ENCODE results near the gene CALCOCO1.

The CALCOCO1 gene

GRCh38 chr12:53752192-53752601 lies 24.9 kb upstream of the CALCOCO1 start:
- no peak for DNase-seq

- no peak for DNase-seq
These were observed 24.3 kb upstream of the CALCOCO1 start, which contains the start of gene CISTR for GRCh38 chr12:53751336-53752191. CISTR (minus strand) TSS chr12:53751979.

DNA sequence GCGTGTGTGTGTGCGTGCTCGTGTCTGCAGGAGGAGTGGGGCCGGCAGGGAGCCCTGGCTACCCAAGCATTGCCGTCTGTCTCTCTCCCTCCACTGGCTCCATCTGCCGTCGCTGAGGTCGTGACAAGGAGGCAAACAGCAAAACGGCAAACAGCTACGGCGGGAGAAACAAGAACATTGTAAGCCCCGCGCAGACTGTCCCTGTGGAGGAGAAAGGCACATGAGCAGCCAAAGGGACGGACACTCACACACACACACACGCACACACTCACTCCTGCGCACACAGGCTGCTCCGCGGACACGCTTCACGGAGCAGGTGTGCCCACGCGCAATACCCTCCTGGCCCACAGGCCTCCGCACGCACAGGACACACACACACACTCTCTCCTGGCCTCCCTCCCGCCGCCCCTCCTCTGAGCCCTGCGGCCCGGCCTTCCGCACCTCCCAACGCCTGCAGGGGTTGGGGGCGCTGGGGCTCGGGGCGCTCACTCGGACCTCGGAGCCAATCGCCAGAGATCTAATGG lies 23.6 kb upstream of the CALCOCO1 start:
- no peak for DNase-seq

GRCh38 chr12:53749986-53750811 lies 22.9 kb upstream of the CALCOCO1 start:
- no peak for DNase-seq

DNA sequence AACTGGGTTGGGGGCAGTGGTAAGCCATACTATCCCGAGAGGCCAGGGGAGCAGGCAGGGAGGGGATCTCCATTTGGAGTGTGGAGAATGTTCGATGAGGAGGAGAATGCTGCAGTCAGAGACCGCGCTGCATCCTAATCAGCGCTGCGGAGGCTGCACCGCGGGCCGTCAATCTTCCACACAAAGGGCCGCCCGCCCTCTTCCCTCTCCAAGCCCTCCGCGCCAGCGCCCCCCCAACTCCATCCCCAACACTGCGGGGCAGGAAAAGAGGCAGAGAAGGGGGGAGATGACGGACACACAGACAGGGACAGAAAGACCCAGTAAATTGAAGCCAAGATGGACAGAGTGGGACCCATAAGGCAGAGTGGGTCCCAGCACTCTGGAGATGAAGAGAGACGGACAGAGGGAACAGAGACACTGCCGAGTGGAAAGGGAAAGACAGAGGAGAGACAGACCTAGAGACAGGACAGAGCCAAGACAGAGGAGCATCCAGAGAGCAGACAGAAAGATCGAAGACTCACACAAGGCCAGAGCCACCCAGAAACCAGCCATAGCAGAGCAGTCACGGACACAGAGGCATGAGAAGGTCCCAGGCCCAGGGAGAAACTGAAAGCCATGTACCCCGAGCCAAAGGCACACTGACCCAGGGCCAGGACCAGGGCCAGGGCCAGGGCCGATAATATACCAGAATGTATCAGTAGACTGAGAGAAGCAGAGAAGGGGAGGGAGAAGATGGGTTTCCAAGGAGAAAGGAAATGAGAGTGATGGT lies 21.0 kb upstream of the CALCOCO1 start:
- no peak for DNase-seq

DNA sequence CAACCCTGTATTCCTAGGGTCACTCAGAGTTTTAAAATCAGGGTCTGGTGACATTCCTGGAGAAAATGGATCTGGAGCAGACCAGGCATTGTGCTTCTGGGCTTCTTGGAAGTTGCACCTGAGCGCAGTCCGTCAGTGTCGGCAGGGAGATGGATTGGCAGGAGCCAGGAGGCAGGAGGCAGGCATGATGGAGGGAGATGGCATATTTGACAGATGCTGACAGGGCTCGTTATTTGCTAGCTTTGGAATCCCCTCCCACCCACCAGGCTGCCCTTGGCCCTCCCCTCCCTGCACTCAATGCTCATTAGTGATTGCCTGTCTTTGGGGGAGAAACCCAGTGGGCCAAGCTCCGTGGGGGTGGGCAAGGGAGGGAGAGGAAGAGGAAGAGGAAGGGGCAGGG lies 19.8 kb upstream of the CALCOCO1 start:
- no peak for DNase-seq

- DNase-seq: peak; percentile 89
These were observed 19.4 kb upstream of the CALCOCO1 start for GRCh38 chr12:53746592-53747092.

GRCh38 chr12:53744751-53745150 lies 17.5 kb upstream of the CALCOCO1 start:
- no peak for DNase-seq

- DNase-seq: no peak
These were observed 16.8 kb upstream of the CALCOCO1 start for GRCh38 chr12:53744130-53744441.

DNA sequence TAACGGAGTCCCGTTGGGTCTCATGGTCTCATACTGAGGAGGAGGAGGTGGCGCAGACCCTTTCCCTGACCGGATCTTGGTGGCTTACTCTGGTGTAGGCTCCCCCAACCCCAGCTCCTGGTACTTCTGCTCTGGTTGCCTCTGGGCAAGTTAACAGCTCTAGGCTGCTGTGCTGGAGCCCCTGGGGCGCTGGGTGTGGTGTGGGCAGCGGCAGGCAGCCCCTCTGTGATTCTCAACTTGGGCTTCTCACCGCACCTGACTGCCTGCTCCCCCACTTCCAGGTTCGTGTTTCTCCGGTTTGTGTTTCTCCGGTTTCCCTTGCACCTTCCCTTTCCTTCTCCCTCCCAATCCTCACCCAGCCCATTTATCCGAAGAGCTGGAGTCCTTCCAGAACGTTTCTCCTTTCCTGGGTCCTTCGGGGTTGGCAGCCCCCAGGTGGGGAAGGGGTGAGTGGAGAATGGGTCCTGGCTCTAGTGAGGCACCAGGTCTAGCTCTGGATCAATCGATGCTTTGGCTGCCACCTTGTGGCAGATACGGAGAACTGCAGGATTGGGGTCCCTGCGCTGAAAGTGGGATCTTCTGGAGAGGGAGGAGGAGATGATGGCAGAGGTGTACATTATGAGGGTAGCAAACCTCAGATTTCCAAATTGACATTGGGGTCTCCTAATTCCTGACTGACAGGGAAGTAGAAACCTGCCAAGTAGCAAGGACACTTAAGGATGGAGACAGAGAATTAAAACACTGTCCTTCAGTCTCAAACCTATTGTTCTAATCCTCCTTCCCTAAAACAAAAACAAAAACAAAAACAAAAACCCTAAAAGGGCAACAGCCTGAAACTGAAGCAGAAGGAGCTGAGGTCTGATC lies 16.2 kb upstream of the CALCOCO1 start:
- DNase-seq: peak; percentile 62

GRCh38 chr12:53740130-53740491 lies 12.9 kb upstream of the CALCOCO1 start:
- DNase-seq: no peak

DNA sequence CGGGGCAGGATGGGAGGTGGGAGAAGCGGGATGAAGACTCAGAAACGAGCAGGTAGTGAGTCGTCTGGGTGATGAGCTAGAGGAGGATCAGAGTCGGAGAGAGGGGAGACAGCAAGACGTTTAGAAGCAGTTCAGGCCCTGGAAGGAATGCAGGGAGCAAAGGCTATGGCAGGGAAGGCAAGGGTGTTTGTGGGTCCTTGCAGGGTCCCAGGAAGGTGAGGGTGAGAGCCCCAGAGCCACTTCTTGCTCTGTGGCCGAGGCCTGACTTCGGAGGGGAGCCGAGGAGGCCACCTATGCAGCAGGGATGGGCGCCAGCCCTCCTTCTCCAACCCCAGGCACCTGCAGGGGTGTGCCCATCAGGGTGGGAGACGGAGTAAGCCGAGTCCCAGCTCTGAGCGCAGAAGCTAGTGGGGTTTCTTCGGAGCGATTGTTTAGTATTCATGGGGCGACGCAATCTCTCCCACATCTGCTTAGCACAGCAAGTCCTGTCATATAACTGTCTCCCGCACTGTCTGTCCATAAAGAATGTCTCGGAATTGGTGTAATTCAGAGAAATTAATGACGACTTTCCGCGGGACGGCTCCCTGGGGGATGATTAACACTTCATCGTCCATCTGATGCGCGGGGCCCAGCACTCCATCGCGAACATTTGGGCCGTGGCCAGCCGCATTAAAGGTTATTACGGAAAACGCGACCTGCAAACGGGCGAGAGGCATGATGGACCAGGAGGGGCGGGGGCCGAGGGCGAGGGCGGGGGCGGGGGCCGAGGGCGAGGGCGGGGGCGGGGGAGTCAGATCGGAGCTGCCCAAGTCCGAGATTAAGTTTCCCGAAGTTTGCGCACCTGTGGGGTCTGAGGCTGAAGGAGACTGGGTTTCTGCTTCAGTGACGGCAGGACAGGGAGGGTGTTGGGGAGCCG lies 12.2 kb upstream of the CALCOCO1 start:
- no peak for DNase-seq

DNA sequence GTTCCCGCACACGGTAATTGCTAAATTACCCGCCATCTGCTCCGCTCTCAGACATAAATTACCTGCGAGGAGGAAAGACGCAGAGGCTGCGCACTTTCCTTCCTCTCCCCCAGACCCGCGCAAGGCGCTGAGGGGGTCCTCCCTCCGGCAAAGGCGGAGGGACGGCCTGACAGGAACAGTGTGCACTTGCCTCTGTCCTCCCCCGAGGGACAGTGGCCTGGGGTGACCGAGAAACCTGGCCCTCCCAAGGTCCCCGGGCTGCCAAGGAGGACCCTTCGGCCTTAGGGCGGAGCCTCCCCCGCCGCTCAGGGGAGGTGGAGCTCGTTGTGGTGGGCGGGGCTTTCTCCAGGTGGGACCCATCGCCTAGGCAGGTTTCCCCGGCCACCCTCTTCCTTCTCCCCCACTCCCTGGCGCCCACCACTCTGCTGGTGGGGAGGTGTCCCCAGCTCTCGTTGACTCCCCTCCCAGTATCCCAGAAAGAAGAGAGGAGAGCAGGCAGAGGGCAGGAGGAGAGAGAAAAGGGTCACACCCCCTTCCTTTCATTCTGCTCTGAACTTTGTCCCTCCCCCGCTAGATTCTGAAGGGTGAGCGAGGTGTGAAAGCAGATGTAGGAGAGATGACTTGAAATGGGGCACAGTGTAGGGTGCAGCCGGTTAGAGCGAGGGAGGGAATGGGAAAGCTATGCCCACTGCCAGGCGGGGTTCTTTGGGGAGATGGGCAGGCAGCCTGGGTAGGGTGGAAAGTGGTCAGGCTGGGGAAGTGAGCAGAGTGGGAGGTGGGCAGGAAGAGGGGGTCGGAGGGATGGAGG lies 11.4 kb upstream of the CALCOCO1 start:
- DNase-seq: no peak

DNA sequence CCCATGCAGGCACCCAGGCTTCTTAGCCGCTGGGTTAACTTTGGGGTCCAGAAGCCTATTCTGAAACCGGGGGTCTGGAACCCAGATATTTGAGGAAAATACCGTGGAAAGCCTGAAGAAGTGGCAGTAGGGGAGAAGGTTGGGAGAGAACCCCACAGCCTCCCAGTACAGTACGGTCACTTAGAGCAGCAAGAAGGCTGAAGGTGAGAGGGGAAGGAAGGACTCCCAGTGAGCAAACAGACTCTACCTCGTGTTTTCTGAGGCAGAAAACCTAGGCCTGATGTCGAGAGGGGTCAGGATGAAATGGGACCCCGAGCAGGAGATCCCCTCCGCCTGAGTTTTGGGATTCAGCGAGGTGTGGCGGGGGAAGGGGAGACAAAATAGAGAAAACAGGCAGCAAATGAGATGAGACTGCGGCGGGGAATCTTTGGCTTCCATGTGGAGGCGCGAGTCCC lies 10.7 kb upstream of the CALCOCO1 start:
- no peak for DNase-seq

GRCh38 chr12:53737093-53737808 lies 10.0 kb upstream of the CALCOCO1 start:
- no peak for DNase-seq

DNA sequence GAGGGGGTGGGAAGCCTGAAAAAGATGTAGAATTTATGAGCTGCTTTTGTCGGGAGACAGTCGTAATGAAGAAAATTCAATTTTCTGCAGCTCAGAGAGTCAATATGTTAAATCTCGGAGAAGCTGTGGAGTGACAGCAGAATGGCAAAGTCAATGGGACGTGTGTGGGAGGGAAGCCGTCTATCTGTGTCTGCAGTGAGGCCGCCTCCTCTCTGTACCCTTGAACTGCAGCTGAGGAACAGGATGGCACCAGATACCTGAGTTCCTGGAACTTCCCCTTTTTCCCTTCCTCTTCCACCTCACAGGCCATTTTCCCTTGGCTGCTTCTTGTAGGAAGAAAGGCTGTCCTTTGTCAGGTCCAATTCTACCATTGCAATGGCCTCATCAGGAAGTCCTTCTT lies 9.3 kb upstream of the CALCOCO1 start:
- DNase-seq: no peak

DNA sequence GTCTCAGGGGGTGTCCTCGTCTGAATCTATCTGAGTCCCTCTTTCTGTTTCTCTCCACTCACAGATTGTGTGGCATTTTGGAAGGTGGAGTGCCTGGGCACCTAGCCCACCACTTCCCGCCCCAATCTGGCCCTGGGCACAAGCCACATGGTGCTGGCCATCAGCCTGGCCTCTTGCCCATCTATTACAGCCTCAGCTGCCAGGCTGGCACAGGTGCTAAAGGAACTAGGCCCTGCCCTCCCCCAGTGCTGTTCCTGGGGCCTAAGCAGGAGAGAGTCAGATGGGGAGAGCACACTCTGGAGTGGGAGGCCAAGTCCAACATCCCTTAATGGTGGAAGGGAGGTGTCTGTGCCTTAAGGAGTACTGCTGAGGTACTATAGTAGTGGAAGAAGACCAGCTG lies 8.3 kb upstream of the CALCOCO1 start:
- DNase-seq: no peak

- DNase-seq: no peak
These were observed 7.2 kb upstream of the CALCOCO1 start for GRCh38 chr12:53734425-53734824.

GRCh38 chr12:53733807-53734200 lies 6.6 kb upstream of the CALCOCO1 start:
- no peak for DNase-seq

Measured in fibroblast of skin of scalp (primary cell).